ENCODE results near the gene ABHD2. TPM values are rescaled to one million over a fixed set of nuclear protein-coding genes. Genes with fewer than 3 reads are reported as not detected.
"Not testable (repeated sequence)": the region's sequence is repeated elsewhere in the genome, so short reads cannot be mapped to it uniquely, and the experiment has no call there.

ABHD2 gene
- total RNA-seq, 2 experiments from 2014 or later, result 59.2 to 59.5 TPM

GRCh38 chr15:89128320-89129122 is 40.3 kb downstream of the ABHD2 start:
- POLR2A ChIA-PET, result interaction anchor here (0.6 kb wide), 1 partner anchor 49 kb away, joined by 3 read pairs; no protein-coding TSS in a partner anchor
- CTCF ChIA-PET, result interaction anchor here (1.1 to 2.9 kb wide), 5 partner anchors 14 to 224 kb away, joined by 3 to 19 read pairs (median 6); no protein-coding TSS in a partner anchor

- ChIA-PET CTCF (interaction anchor here (1.0 to 2.9 kb wide), 9 partner anchors 14 to 225 kb away, joined by 3 to 19 read pairs (median 6); no protein-coding TSS in a partner anchor), POLR2A (no interaction called here)
These were observed 41.0 kb downstream of the ABHD2 start for GRCh38 chr15:89129123-89129815.

GRCh38 chr15:89129816-89130134 is 41.5 kb downstream of the ABHD2 start:
- CTCF ChIA-PET, result interaction anchor here (1.0 to 2.9 kb wide), 7 partner anchors 15 to 77 kb away, joined by 3 to 19 read pairs (median 6); no protein-coding TSS in a partner anchor
- POLR2A ChIA-PET, result no interaction called here

- ChIA-PET POLR2A (no interaction called here), CTCF (interaction anchor here (1.0 to 2.9 kb wide), 7 partner anchors 15 to 77 kb away, joined by 3 to 19 read pairs (median 6); no protein-coding TSS in a partner anchor)
These were observed 41.9 kb downstream of the ABHD2 start for GRCh38 chr15:89130201-89130600.

GRCh38 chr15:89131731-89132130 is 43.5 kb downstream of the ABHD2 start:
- POLR2A ChIA-PET, result no interaction called here
- CTCF ChIA-PET, result interaction anchor here (1.0 to 1.5 kb wide), 2 partner anchors 45 to 47 kb away, joined by 3 to 5 read pairs; no protein-coding TSS in a partner anchor

- ChIA-PET CTCF (interaction anchor here (1.0 to 1.5 kb wide), 4 partner anchors 44 to 75 kb away, joined by 3 to 5 read pairs (median 3); no protein-coding TSS in a partner anchor), POLR2A (no interaction called here)
These were observed 44.6 kb downstream of the ABHD2 start for GRCh38 chr15:89132611-89133507.

- POLR2A ChIA-PET, result not testable (repeated sequence)
These were observed 47.3 kb downstream of the ABHD2 start for GRCh38 chr15:89135387-89136077.

GRCh38 chr15:89136078-89136806 is 48.0 kb downstream of the ABHD2 start:
- POLR2A ChIA-PET, result no interaction called here
- CTCF ChIA-PET, result interaction anchor here (0.7 kb wide), 1 partner anchor 73 kb away, joined by 3 read pairs; no protein-coding TSS in a partner anchor

More at GRCh38 chr15:89135387-89136077, 47.3 kb downstream of the ABHD2 start:
- CTCF ChIA-PET, result interaction anchor here (0.6 to 0.7 kb wide), 2 partner anchors 74 to 231 kb away, joined by 3 read pairs; no protein-coding TSS in a partner anchor

GRCh38 chr15:89136818-89137772 is 48.8 kb downstream of the ABHD2 start:
- ChIA-PET CTCF (interaction anchor here (0.6 to 2.3 kb wide), 2 partner anchors 80 to 94 kb away, joined by 3 to 9 read pairs; no protein-coding TSS in a partner anchor), POLR2A (no interaction called here)

- ChIA-PET POLR2A (no interaction called here), CTCF (interaction anchor here (0.6 to 2.3 kb wide), 2 partner anchors 80 to 95 kb away, joined by 3 to 9 read pairs; no protein-coding TSS in a partner anchor)
These were observed 49.7 kb downstream of the ABHD2 start for GRCh38 chr15:89137926-89138325.

GRCh38 chr15:89138999-89139612 is 50.9 kb downstream of the ABHD2 start:
- CTCF ChIA-PET, result interaction anchor here (2.3 kb wide), 1 partner anchor 82 kb away, joined by 9 read pairs; no protein-coding TSS in a partner anchor
- POLR2A ChIA-PET, result no interaction called here

GRCh38 chr15:89139613-89140499 is 51.6 kb downstream of the ABHD2 start:
- ChIA-PET POLR2A (no interaction called here), CTCF (interaction anchor here (0.7 to 1.4 kb wide), 2 partner anchors 83 to 235 kb away, joined by 3 to 5 read pairs; no protein-coding TSS in a partner anchor)

- POLR2A ChIA-PET, result no interaction called here
- CTCF ChIA-PET, result interaction anchor here (0.7 to 1.4 kb wide), 3 partner anchors 83 to 236 kb away, joined by 3 to 5 read pairs (median 3); no protein-coding TSS in a partner anchor
These were observed 52.3 kb downstream of the ABHD2 start for GRCh38 chr15:89140595-89140994.

GRCh38 chr15:89141159-89141558 is 52.9 kb downstream of the ABHD2 start:
- CTCF ChIA-PET, result interaction anchor here (0.7 to 1.4 kb wide), 2 partner anchors 146 to 236 kb away, joined by 3 to 5 read pairs; no protein-coding TSS in a partner anchor
- POLR2A ChIA-PET, result not testable (repeated sequence)

- CTCF ChIA-PET, result no interaction called here
These were observed 53.6 kb downstream of the ABHD2 start for GRCh38 chr15:89141885-89142284.

More at GRCh38 chr15:89141885-89142284, 53.6 kb downstream of the ABHD2 start:
- POLR2A ChIA-PET, result no interaction called here

Data from activated CD8-positive, alpha-beta memory T cell treated with anti-CD3 and anti-CD28 coated beads for 36 hours (primary cell).